Heart left ventricle (tissue), 16 donors: ENCODE data around the gene WBP2. TPM values are rescaled to one million over a fixed set of nuclear protein-coding genes. Genes with fewer than 3 reads are reported as not detected.

Experiments used
- ATAC-seq, 4 donors: fragments of 200-7000 bp; cut with Tn5 transposase; one replicate each; pipeline ENCODE4 v1.9.1; 2020 to 2022; ENCODE audit warnings: moderate library complexity in 4 of 4, mild to moderate bottlenecking in 3 of 4, moderate number of reproducible peaks in 1 of 4
- DNase-seq, 5 donors: peaks; one replicate each; pipeline ENCODE4 v3.0.0-alpha.2; 2020
- H3K27ac ChIP-seq, 12 donors: fragments of 200-600 bp; sonication (generic) in 4 of 12; one replicate each; pipeline versions ENCODE4 v1.5.0 to v1.8.0; 2016 to 2022; ENCODE audit warnings: mild to moderate bottlenecking in 2 of 12
- H3K27me3 ChIP-seq, 9 donors: fragments of 200-600 bp; sonication (generic) in 2 of 9; one replicate each; pipeline versions ENCODE4 v1.5.1 to v1.8.0; 2016 to 2022; ENCODE audit warnings: mild to moderate bottlenecking in 3 of 9
- H3K36me3 ChIP-seq, 9 donors: fragments of 200-600 bp; sonication (generic) in 2 of 9; one replicate each; pipeline versions ENCODE4 v1.5.0 to v1.8.0; 2018 to 2022; ENCODE audit warnings: mild to moderate bottlenecking in 2 of 9
- H3K4me1 ChIP-seq, 12 donors: fragments of 200-600 bp; sonication (generic) in 4 of 12; one replicate each; pipeline versions ENCODE4 v1.5.0 to v1.8.0; 2016 to 2022; ENCODE audit warnings: mild to moderate bottlenecking in 3 of 12
- H3K4me3 ChIP-seq, 12 donors: fragments of 200-600 bp; sonication (generic) in 4 of 12; one replicate each; pipeline versions ENCODE4 v1.5.0 to v1.8.0; 2017 to 2022; ENCODE audit warnings: mild to moderate bottlenecking in 9 of 12, moderate library complexity in 4 of 12
- H3K9me3 ChIP-seq, 12 donors: fragments of 200-600 bp; sonication (generic) in 4 of 12; one replicate each; pipeline versions ENCODE4 v1.5.0 to v1.8.0; 2016 to 2022; ENCODE audit warnings: mild to moderate bottlenecking in 1 of 12
- CTCF ChIP-seq, 12 donors: fragments of 200-600 bp; sonication (generic) in 4 of 12; IDR thresholded peaks; one replicate each; pipeline versions ENCODE4 v1.5.0 to v1.8.0; 2018 to 2022; ENCODE audit warnings: antibody characterized with exemption in 12 of 12, mild to moderate bottlenecking in 5 of 12
- POLR2A ChIP-seq, 2 donors: fragments of 450-650 bp; IDR thresholded peaks; one replicate each; pipeline ENCODE4 v1.6.1; 2017; ENCODE audit warnings: antibody characterized with exemption in 2 of 2, mild to moderate bottlenecking in 2 of 2, moderate library complexity in 2 of 2
- WGBS, 4 donors: extraction: QIAGEN DNeasy Blood & Tissue Kit in 2 of 4; methylation state at CpG; one replicate each; pipeline versions ENCODE4 v1.1.5 to v1.1.7; 2013 to 2018; 5-methylcytosine and 5-hydroxymethylcytosine counted together
- intact Hi-C, 10 donors: fragments of 100-400 bp; cut with DNase I; formaldehyde crosslinking; loops; one replicate each; pipeline versions ENCODE4 v1.11.1 to v1.14.2; 2022
- polyA plus RNA-seq, 2 donors: library from polyadenylated mRNA; stranded (reverse); fragments of 200-250 nt; gene quantifications; one replicate each; pipeline ENCODE4 v1.2.3, GENCODE V29; 2013
- total RNA-seq, 9 donors: library from RNA; depleted of rRNA in 2 of 9; stranded (reverse); fragments of >200 nt in 2 of 9; fragmentation: NEBNext Ultra II Directional in 3 of 9; extraction: Animal tissue kit (Norgen Biotek cat#: 25700) in 3 of 9; gene quantifications; one replicate each; pipeline versions ENCODE4 v1.1.0 to v1.2.4, GENCODE V29; 2016 to 2023
- donor health status: ischemic (EF 13 %, LVEDD 7.1; RV severe dilation, severe dysfunction).
- donor health status: healthy with polysubstance abuse.
- donor health status: DM: no; HTN: yes; CAD: no.
- donor health status: DM: no; HTN: no; CAD: no.
- donor health status: ischemic (EF 25% LVEDD 6.9; RV normal size, moderate dysfunction).
- donor health status: ischemic (EF 25% LVEDD 5.7; RV mildly dilated, moderate dysfunction).
- donor health status: healthy.
- donor health status: DM: yes; HTN: yes; CAD: no.
- donor health status: ischemic (EF 35%, LVEDD 5.7; RV mildly dilated, moderate dysfunction).
- donor health status: nonischemic (EF 11% LVEDD 7.7; RV severe dilation, severe dysfunction).
- donor health status: DM: yes; HTN: yes; CAD: no.
- donor health status: PGD.
- donor health status: ischemic (EF 29% LVEDD 5.4; RV normal size, mild dysfunction).
- donor health status: nonischemic (EF 23%, LVEDD 6.1; RV moderate dilation, normal function).

Gene WBP2
- total and polyA plus RNA-seq, 11 donors: 128 to 311 (median 158) TPM

GRCh38 chr17:75893305-75894048, 38.3 kb upstream of the WBP2 start:
- WGBS, 4 donors: 92 to 94% (median 92%) methylated on average over 18 of the region's 18 CpGs

GRCh38 chr17:75892556-75893224, 37.6 kb upstream of the WBP2 start:
- ATAC-seq (no peak), DNase-seq (no peak)
- TF ChIP-seq CTCF (IDR thresholded peaks at IDR 0.05): no peak
- Histone ChIP-seq H3K27me3 (no peaks in the 10 kb centered on the region), H3K4me3 (no peak overlapping the region), H3K36me3 (peaks cover 0 to 39% (median 31%) of the 10 kb centered on the region in 9 donors), H3K4me1 (peaks cover 0 to 32% (median 24%) of the 10 kb centered on the region in 12 donors), H3K9me3 (no peaks in the 10 kb centered on the region), H3K27ac (no peak overlapping the region)
- WGBS, 4 donors: 87 to 90% (median 89%) methylated on average over 13 to 16 of the region's 16 CpGs
- intact Hi-C loops: loop anchor here in 5 of 10 donors (5.0 to 10.0 kb wide), 5 partner anchors 35 to 128 kb away; partner anchors contain the start of genes GALK1 (in 1 of the 5), UNC13D (in 1 of the 5), UNK (in 1 of the 5) and WBP2 (in 1 of the 5)

More at GRCh38 chr17:75893305-75894048, 38.3 kb upstream of the WBP2 start:
- TF ChIP-seq CTCF (IDR thresholded peaks at IDR 0.05): no peak
- no peak for TF ChIP-seq POLR2A (IDR thresholded peaks at IDR 0.05)
- H3K4me3 ChIP-seq: no peak overlapping the region
- H3K36me3 ChIP-seq: peaks cover 0 to 44% (median 33%) of the 10 kb centered on the region in 9 donors
- no peak overlapping the region for H3K27ac ChIP-seq
- peaks cover 0 to 32% (median 24%) of the 10 kb centered on the region in 12 donors for H3K4me1 ChIP-seq
- ATAC-seq (no peak), DNase-seq (no peak)
- no peaks in the 10 kb centered on the region for H3K27me3 ChIP-seq
- H3K9me3 ChIP-seq: no peaks in the 10 kb centered on the region
- intact Hi-C loops: loop anchor here in 6 of 10 donors (2.0 to 10.0 kb wide), 6 partner anchors 15 to 129 kb away; partner anchors contain the start of genes TRIM47 (in 2 of the 6), GALK1 (in 1 of the 6), UNC13D (in 1 of the 6) and UNK (in 1 of the 6)

GRCh38 chr17:75891605-75892555, 36.7 kb upstream of the WBP2 start:
- Histone ChIP-seq H3K36me3 (peaks cover 0 to 37% (median 33%) of the 10 kb centered on the region in 9 donors), H3K4me3 (no peak overlapping the region), H3K27ac (peak overlapping the region in 1 of 12 donors; percentile 17), H3K9me3 (no peaks in the 10 kb centered on the region), H3K27me3 (no peaks in the 10 kb centered on the region), H3K4me1 (peaks cover 0 to 24% (median 19%) of the 10 kb centered on the region in 12 donors)
- no peak for ATAC-seq
- intact Hi-C loops: loop anchor here in 5 of 10 donors (5.0 to 10.0 kb wide), 5 partner anchors 35 to 127 kb away; partner anchors contain the start of genes GALK1 (in 1 of the 5), UNC13D (in 1 of the 5), UNK (in 1 of the 5) and WBP2 (in 1 of the 5)
- WGBS, 4 donors: 78 to 84% (median 80%) methylated on average over 20 to 32 of the region's 32 CpGs
- TF ChIP-seq POLR2A (IDR thresholded peaks at IDR 0.05) (no peak), CTCF (IDR thresholded peaks at IDR 0.05) (no peak)
- no peak for DNase-seq
